Astrocyte of the spinal cord (primary cell): ENCODE data around the gene CYP51A1.

ENCODE experiments used
- DNase-seq: peaks from one replicate; pipeline ENCODE4 v3.0.0; 2011; ENCODE audit warnings: low read depth, low spot score
- H3K4me3 ChIP-seq: 2 replicates; pipeline ENCODE4 v1.5.1; 2011; ENCODE audit warnings: low read depth, mild to moderate bottlenecking, low read length, moderate library complexity
- in situ Hi-C: cut with HindIII; loops from 2 replicates; pipeline ENCODE4 v1.10.0; 2017; ENCODE audit warnings: low sequenced_read_pairs
- TF ChIP-seq, protein P1 (sequence below): IDR thresholded peaks from 2 replicates; pipeline ENCODE4 v1.5.1; 2012; ENCODE audit warnings: low read depth, mild to moderate bottlenecking, low read length, inconsistent platforms

Gene CYP51A1

DNA sequence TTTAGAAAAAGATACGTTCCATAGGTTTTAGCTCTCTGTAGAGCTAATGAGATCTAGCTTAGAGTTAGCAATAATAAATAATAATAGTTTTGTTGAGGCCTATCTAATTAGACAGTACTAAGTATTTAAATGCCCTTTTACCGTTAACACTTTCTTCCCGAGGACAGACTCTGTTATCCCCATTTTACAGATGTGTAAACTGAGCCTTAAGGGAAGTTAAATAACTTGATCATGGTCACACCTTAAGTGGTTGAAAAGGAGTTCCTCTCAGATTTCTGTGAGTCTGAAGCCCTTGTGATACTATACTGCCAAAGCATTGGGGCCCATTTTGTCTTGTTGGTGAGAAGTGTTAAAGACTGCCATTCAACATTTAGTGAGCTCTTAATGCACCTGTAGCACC lies 61.6 kb downstream of the CYP51A1 start:
- TF ChIP-seq, protein P1, sequence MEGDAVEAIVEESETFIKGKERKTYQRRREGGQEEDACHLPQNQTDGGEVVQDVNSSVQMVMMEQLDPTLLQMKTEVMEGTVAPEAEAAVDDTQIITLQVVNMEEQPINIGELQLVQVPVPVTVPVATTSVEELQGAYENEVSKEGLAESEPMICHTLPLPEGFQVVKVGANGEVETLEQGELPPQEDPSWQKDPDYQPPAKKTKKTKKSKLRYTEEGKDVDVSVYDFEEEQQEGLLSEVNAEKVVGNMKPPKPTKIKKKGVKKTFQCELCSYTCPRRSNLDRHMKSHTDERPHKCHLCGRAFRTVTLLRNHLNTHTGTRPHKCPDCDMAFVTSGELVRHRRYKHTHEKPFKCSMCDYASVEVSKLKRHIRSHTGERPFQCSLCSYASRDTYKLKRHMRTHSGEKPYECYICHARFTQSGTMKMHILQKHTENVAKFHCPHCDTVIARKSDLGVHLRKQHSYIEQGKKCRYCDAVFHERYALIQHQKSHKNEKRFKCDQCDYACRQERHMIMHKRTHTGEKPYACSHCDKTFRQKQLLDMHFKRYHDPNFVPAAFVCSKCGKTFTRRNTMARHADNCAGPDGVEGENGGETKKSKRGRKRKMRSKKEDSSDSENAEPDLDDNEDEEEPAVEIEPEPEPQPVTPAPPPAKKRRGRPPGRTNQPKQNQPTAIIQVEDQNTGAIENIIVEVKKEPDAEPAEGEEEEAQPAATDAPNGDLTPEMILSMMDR: no peak

DNA sequence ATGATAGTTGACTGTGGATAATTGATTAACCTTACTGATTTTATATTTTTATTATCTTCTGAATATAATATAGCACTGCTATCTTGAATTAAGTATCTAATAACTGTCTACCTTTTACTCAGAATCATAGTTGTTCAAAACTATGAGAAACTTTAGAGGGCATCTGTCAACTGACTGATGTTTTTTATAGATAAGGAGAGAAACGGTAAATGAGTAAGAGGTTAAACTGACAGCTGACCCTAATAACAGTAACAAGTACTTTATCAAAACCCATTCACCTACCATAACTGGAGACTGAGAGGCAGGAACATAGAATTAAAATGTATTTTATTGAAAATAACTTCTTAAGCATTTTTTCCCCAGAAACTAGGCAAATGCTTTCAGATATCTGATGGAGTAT lies 62.2 kb downstream of the CYP51A1 start:
- TF ChIP-seq, protein P1: no peak
- H3K4me3 ChIP-seq: no peak overlapping the region
- in situ Hi-C loops: no loop called here
- no peak for DNase-seq

More for the DNA sequence above, 61.6 kb downstream of the CYP51A1 start:
- in situ Hi-C loops: no loop called here
- H3K4me3 ChIP-seq: no peak overlapping the region
- no peak for DNase-seq

DNA sequence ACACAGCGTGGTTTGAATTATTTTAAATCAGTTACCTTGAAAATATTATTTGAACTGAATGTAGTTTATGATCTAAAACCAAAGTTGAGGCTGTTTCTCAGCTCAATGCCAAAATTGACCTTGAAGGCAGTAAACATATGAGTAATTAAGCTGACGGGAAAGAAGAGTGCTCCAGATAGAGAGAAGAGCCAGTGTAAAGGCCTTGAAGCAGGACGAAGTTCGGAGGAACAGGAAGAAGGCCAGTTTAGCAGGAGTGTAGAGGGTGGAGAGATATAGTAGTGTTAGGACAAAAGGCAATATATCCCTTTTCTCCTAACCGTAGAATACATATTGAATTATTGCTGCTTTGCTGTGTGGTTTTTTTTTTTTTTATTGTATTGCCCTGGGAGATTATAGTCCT lies 63.2 kb downstream of the CYP51A1 start:
- DNase-seq: no peak
- in situ Hi-C loops: no loop called here
- no peak overlapping the region for H3K4me3 ChIP-seq
- TF ChIP-seq, protein P1: no peak

DNA sequence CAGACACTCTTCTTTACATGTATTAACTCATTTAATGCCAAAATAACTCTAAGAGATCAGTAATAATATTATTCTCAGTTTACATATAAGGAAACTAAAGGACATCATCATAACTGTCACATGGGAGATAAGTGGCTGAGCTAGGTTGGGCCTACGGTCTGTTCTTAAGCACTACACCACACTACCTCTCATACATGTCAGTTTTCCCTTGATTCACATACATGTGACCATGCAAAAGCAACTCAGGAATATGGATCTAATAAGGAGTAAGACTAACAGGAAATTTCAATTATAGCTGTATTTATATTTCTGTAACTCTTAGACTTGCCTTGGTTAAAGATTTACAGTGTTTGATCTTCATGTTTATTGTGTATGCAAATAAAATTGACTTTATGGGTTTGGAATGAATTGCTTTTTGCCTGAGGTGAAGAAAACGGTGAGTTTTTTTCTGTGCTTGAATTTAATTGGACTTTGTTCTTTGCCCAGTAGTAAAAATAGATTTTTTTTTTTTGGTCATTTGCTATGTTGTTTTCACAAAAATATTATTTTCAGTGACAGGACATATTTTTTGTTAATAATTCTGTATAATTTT lies 69.7 kb downstream of the CYP51A1 start:
- no peak overlapping the region for H3K4me3 ChIP-seq
- in situ Hi-C loops: no loop called here
- TF ChIP-seq, protein P1: no peak
- DNase-seq: no peak
